ENCODE results near the gene BCAR3.
"Not testable (repeated sequence)": the region's sequence is repeated elsewhere in the genome, so short reads cannot be mapped to it uniquely, and the experiment has no call there.

Gene BCAR3

GRCh38 chr1:93575621-93576284 is 105.9 kb downstream of the BCAR3 start:
- no peak for DNase-seq (ENCODE audit: low read depth)

GRCh38 chr1:93574991-93575390 is 106.6 kb downstream of the BCAR3 start:
- no peak for DNase-seq (ENCODE audit: low read depth)

- DNase-seq (ENCODE audit: low read depth): no peak
Measured at GRCh38 chr1:93574511-93574910, 107.1 kb downstream of the BCAR3 start.

- no peak for DNase-seq (ENCODE audit: low read depth)
Measured at GRCh38 chr1:93573940-93574469, 107.6 kb downstream of the BCAR3 start.

- DNase-seq (ENCODE audit: low read depth): no peak
Measured at GRCh38 chr1:93571623-93572310, 109.9 kb downstream of the BCAR3 start.

- no peak for DNase-seq (ENCODE audit: low read depth)
Measured at GRCh38 chr1:93569489-93569888, 112.1 kb downstream of the BCAR3 start.

GRCh38 chr1:93567255-93567918 is 114.2 kb downstream of the BCAR3 start:
- DNase-seq (ENCODE audit: low read depth): no peak

GRCh38 chr1:93566227-93566626 is 115.4 kb downstream of the BCAR3 start:
- no peak for DNase-seq (ENCODE audit: low read depth)

- no peak for DNase-seq (ENCODE audit: low read depth)
Measured at GRCh38 chr1:93565496-93566206, 116.0 kb downstream of the BCAR3 start.

GRCh38 chr1:93559695-93560094 is 121.9 kb downstream of the BCAR3 start:
- no peak for DNase-seq (ENCODE audit: low read depth)

GRCh38 chr1:93559045-93559444 is 122.6 kb downstream of the BCAR3 start:
- DNase-seq (ENCODE audit: low read depth): no peak

GRCh38 chr1:93556291-93556690 is 125.3 kb downstream of the BCAR3 start:
- DNase-seq (ENCODE audit: low read depth): no peak

GRCh38 chr1:93554883-93555872 is 126.5 kb downstream of the BCAR3 start:
- DNase-seq (ENCODE audit: low read depth): no peak

GRCh38 chr1:93553886-93554490 is 127.6 kb downstream of the BCAR3 start:
- not testable (repeated sequence) for DNase-seq (ENCODE audit: low read depth)

GRCh38 chr1:93552741-93553455 is 128.7 kb downstream of the BCAR3 start:
- no peak for DNase-seq (ENCODE audit: low read depth)

GRCh38 chr1:93549811-93550210 is 131.8 kb downstream of the BCAR3 start:
- DNase-seq (ENCODE audit: low read depth): no peak

GRCh38 chr1:93549131-93549530 is 132.5 kb downstream of the BCAR3 start:
- no peak for DNase-seq (ENCODE audit: low read depth)

GRCh38 chr1:93546162-93546863 is 135.3 kb downstream of the BCAR3 start:
- DNase-seq (ENCODE audit: low read depth): no peak

GRCh38 chr1:93542398-93542797 is 139.2 kb downstream of the BCAR3 start:
- no peak for DNase-seq (ENCODE audit: low read depth)
